CD4-positive, alpha-beta T cell treated with Interleukin-4 for 4 hours (primary cell): ENCODE results near the gene DHX30.

ENCODE experiments used
- DNase-seq: peaks from one replicate; pipeline ENCODE4 v3.0.0-alpha.2; 2020

DHX30 gene

GRCh38 chr3:47852604-47853602, 50.0 kb downstream of the DHX30 start:
- DNase-seq: no peak

GRCh38 chr3:47854267-47854666, 51.3 kb downstream of the DHX30 start:
- DNase-seq: no peak

- DNase-seq: no peak
These were observed 52.0 kb downstream of the DHX30 start for GRCh38 chr3:47854720-47855455.

- DNase-seq: no peak
These were observed 52.8 kb downstream of the DHX30 start for GRCh38 chr3:47855461-47856383.

GRCh38 chr3:47856669-47857068, 53.7 kb downstream of the DHX30 start:
- DNase-seq: no peak

- no peak for DNase-seq
These were observed 54.2 kb downstream of the DHX30 start for GRCh38 chr3:47857151-47857550.

GRCh38 chr3:47859956-47860605, 57.1 kb downstream of the DHX30 start:
- DNase-seq: no peak

GRCh38 chr3:47863391-47864128, 60.6 kb downstream of the DHX30 start:
- DNase-seq: no peak

- no peak for DNase-seq
These were observed 62.3 kb downstream of the DHX30 start for GRCh38 chr3:47865192-47865591.

- DNase-seq: no peak
These were observed 64.6 kb downstream of the DHX30 start for GRCh38 chr3:47867451-47868044.

- DNase-seq: no peak
These were observed 65.4 kb downstream of the DHX30 start for GRCh38 chr3:47868306-47868705.

- no peak for DNase-seq
These were observed 67.2 kb downstream of the DHX30 start for GRCh38 chr3:47870156-47870555.

- DNase-seq: no peak
These were observed 67.8 kb downstream of the DHX30 start for GRCh38 chr3:47870702-47871260.

GRCh38 chr3:47871389-47871788, 68.5 kb downstream of the DHX30 start:
- no peak for DNase-seq

- DNase-seq: no peak
These were observed 70.0 kb downstream of the DHX30 start for GRCh38 chr3:47872916-47873315.

- DNase-seq: no peak
These were observed 71.5 kb downstream of the DHX30 start for GRCh38 chr3:47874438-47874837.

- DNase-seq: no peak
These were observed 72.0 kb downstream of the DHX30 start for GRCh38 chr3:47874913-47875312.

GRCh38 chr3:47877290-47877689, 74.4 kb downstream of the DHX30 start:
- DNase-seq: no peak

GRCh38 chr3:47877719-47878118, 74.8 kb downstream of the DHX30 start:
- DNase-seq: no peak

- no peak for DNase-seq
These were observed 79.4 kb downstream of the DHX30 start for GRCh38 chr3:47882338-47882737.

GRCh38 chr3:47884603-47885002, 81.7 kb downstream of the DHX30 start:
- DNase-seq: no peak
